PFSK-1 (cell line): Measurements from ENCODE around the gene CNIH2.

Experiments used
- POLR2AphosphoS5 ChIP-seq: IDR thresholded peaks from 2 replicates; pipeline ENCODE4 v1.6.1; 2012; ENCODE audit warnings: low read depth, mild to moderate bottlenecking, control low read depth, low read length, moderate library complexity
- SIN3A ChIP-seq: IDR thresholded peaks from 2 replicates; pipeline ENCODE4 v1.6.1; 2012; ENCODE audit warnings: mild to moderate bottlenecking, low read length, moderate library complexity, borderline replicate concordance; ENCODE audit not compliant: insufficient read depth
- TF ChIP-seq, protein P1 (sequence below), 2 experiments: IDR thresholded peaks; 2 replicates each; pipeline versions ENCODE4 v1.6.1 to v1.8.0; 2011 to 2012; ENCODE audit warnings: low read depth in 2 of 2, low read length in 2 of 2, control low read depth in 1 of 2, inconsistent platforms in 1 of 2, mild to moderate bottlenecking in 1 of 2, moderate library complexity in 1 of 2; ENCODE audit not compliant: insufficient read depth in 1 of 2

DNA sequence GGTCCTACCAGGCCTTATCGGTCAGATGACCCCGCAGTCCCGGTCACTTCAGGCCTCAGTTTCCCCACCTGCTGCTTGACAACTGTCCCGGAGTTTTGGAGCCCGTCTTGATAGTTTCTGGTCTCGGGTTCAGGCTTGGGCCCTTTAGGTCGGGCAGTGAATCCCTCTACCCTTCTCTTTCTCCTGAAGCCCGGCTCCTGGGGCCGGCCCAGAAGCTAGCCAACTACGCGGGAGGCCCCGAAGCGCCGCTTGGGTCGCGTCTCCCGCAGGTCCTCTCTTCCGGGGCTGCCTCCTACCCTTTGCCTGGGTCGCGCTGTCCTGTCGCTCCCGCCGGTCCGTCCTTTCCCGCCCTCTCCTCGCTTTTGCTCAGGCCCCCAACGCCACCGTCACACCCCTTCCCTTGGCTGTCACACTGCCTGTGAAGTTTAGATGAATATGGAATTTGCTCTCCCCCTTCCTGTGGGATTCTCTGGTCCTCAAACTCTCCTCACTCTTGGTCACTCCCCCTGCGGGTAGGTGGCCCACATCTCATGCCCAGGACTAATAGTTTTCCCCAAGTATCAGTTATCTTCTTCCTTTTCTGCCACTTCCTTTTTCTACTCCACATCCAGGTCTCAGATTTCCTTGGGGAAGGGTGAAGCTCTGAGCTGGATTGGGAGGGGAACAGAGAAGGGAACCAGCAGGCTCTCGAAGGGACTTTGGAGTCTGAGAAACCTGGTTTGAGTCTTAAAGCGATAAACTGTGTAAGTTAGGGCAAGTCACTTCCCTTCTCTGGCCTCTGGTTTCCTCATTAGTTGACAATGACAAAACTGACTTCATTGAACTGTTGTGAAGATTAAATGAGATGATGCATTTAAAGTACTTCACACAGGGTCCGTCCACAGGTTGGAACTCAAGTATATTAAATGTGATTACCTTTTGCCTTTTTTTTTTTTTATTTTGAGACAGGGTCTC, 8.7 kb upstream of the CNIH2 start:
- TF ChIP-seq SIN3A (no peak), POLR2AphosphoS5 (no peak)
- TF ChIP-seq, protein P1, sequence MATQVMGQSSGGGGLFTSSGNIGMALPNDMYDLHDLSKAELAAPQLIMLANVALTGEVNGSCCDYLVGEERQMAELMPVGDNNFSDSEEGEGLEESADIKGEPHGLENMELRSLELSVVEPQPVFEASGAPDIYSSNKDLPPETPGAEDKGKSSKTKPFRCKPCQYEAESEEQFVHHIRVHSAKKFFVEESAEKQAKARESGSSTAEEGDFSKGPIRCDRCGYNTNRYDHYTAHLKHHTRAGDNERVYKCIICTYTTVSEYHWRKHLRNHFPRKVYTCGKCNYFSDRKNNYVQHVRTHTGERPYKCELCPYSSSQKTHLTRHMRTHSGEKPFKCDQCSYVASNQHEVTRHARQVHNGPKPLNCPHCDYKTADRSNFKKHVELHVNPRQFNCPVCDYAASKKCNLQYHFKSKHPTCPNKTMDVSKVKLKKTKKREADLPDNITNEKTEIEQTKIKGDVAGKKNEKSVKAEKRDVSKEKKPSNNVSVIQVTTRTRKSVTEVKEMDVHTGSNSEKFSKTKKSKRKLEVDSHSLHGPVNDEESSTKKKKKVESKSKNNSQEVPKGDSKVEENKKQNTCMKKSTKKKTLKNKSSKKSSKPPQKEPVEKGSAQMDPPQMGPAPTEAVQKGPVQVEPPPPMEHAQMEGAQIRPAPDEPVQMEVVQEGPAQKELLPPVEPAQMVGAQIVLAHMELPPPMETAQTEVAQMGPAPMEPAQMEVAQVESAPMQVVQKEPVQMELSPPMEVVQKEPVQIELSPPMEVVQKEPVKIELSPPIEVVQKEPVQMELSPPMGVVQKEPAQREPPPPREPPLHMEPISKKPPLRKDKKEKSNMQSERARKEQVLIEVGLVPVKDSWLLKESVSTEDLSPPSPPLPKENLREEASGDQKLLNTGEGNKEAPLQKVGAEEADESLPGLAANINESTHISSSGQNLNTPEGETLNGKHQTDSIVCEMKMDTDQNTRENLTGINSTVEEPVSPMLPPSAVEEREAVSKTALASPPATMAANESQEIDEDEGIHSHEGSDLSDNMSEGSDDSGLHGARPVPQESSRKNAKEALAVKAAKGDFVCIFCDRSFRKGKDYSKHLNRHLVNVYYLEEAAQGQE (IDR thresholded peaks at IDR 0.05; ENCODE audit: insufficient read depth in 1 of 2, low read depth in 2 of 2, low read length in 2 of 2) = no peak
